Epithelial cell of prostate (primary cell): ENCODE data around the gene VAV3.
A peak's percentile ranks its signal among the peaks of the same experiment; 100 is the strongest.

ENCODE experiments used
- DNase-seq: peaks from one replicate; pipeline ENCODE4 v3.0.0-alpha.2; 2011; ENCODE audit warnings: low read depth, low spot score
- H3K27ac ChIP-seq: fragments of 450-650 bp; 2 replicates; pipeline ENCODE4 v1.5.1; 2017; ENCODE audit warnings: mild to moderate bottlenecking

VAV3 gene

DNA sequence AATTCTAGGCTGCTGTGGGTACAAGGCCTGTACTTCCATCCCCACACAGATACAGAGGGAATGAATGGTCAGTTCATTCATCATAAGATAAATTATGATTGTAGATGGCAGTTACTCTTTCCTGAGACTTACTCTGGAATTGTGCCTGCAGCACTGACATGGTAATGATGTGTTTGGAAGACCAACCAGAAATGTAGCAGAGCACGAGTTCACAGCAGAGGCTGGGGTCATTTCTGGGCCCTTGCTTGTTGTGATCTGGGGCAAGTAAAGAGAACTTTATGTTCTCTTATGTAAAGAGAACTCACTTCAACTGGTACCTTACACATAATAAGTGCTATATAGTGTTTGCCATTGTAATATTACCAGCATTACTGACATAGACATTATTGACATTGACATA is 412.2 kb downstream of the VAV3 start:
- no peak overlapping the region for H3K27ac ChIP-seq
- no peak for DNase-seq

GRCh38 chr1:107551456-107551855 is 413.5 kb downstream of the VAV3 start:
- DNase-seq = no peak
- H3K27ac ChIP-seq = no peak overlapping the region

GRCh38 chr1:107550358-107550757 is 414.6 kb downstream of the VAV3 start:
- no peak overlapping the region for H3K27ac ChIP-seq
- no peak for DNase-seq

DNA sequence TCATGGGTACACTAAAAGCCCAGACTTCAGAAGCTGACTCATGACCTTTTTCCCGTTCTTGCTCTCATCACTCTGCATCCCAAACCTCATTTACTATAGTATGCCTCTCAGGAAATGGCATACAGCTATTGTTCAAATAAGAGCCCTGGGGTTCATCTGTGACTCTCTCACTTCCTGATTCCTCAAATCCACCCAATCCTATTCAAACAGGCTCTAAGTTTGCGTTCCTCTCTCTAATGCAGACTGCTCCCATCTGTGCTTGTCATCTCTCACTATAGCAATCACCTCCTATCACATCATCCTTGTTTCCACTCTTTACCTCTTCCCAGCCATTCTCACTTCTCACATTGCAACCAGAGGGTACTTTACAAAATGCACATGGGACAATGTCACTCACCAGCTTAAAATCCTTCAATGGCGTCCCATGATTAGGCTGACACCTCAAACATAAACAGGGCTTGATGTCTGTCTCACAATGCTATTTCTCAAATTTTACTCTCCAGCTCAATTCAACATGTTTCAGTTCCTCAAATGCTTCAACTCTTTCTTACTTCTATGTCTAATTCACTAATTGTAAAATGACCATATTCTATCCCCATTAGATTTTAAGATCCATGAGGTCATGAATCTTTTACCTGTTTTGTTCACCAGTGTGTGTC is 415.7 kb downstream of the VAV3 start:
- no peak for DNase-seq
- H3K27ac ChIP-seq = no peak overlapping the region

DNA sequence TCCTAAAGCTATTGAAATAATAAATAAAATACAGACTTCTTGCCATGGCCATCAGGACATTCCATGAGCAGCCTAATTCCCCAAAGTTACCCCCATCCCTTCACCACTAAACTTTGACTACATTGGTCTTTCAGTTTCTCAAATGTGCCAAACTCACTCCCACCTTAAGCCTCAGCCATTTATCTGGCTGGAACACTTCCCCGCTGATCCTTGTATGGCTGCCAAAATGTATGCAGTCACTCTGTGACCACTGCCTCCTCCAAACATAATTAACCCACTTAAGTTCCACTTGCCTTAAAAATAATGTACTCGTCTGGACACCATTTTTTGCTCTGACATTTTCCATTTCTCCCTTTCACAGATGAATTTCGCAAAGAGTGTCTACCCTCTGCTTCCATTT is 416.7 kb downstream of the VAV3 start:
- peak overlapping the region; percentile 64 for H3K27ac ChIP-seq
- DNase-seq = no peak

DNA sequence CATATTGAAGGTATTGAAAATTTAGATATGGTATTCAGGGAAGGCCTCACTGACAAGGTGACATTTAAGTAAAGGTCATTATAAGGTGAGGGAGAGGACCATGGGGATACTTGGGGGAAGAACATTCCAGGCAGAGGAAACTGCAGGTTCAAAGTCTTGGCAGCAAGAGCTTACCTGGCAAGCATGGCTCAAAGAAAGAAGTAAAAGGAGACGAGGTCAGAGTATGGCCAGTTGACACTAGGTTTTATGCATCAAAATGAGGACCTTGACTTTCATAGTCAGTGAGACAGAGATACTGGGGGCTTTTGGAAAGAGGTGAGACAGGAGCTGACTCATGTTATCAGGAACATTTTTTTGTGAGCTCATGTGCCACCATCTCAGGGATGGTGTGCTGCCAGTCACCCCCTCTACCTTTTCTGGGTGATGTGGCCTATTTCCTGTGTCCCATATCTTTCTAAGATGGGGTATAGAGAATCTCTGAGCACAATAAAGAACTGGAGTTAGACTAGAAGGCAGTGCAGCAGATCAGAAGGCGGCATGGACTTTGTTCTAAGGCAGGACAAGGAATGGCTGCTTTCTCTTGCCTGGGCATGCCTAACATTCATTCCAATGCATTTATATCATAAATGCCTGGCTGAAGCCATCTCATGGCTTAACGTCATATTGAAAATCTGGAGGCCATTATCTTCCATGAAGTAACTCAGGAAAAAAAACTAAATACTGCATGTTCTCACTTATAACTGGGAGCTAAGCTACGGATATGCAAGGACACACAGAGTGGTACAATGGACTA is 417.4 kb downstream of the VAV3 start:
- DNase-seq = no peak
- H3K27ac ChIP-seq = peak overlapping the region; percentile 64

DNA sequence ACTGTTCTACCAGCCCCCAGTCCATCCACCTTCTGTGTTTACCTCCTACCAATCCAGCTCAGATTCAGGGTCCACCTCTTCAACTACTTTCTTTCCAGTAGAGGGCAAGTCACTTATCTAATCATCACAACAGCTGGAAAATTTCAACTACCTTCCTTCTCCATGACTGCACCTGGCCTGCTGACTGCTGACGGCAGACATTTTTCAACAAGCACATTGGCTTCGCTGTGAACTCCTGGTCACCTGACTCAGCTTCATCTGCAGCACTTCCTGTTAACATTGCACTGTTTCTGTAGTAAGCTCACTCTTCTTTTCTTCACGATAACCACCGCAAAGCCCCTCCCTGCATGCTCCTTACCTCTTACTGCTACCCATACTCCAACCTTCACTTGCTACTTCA is 418.4 kb downstream of the VAV3 start:
- H3K27ac ChIP-seq = no peak overlapping the region
- no peak for DNase-seq

- no peak for DNase-seq
- no peak overlapping the region for H3K27ac ChIP-seq
These were observed 419.1 kb downstream of the VAV3 start for GRCh38 chr1:107545879-107546278.

GRCh38 chr1:107545056-107545577 is 419.9 kb downstream of the VAV3 start:
- DNase-seq = no peak

GRCh38 chr1:107544285-107544684 is 420.7 kb downstream of the VAV3 start:
- peak overlapping the region; percentile 10 for H3K27ac ChIP-seq
- DNase-seq = no peak

More at GRCh38 chr1:107545056-107545577, 419.9 kb downstream of the VAV3 start:
- no peak overlapping the region for H3K27ac ChIP-seq

- H3K27ac ChIP-seq = no peak overlapping the region
- no peak for DNase-seq
These were observed 423.6 kb downstream of the VAV3 start for GRCh38 chr1:107541412-107541811.

GRCh38 chr1:107538502-107538901 is 426.5 kb downstream of the VAV3 start:
- H3K27ac ChIP-seq = no peak overlapping the region
- DNase-seq = no peak

DNA sequence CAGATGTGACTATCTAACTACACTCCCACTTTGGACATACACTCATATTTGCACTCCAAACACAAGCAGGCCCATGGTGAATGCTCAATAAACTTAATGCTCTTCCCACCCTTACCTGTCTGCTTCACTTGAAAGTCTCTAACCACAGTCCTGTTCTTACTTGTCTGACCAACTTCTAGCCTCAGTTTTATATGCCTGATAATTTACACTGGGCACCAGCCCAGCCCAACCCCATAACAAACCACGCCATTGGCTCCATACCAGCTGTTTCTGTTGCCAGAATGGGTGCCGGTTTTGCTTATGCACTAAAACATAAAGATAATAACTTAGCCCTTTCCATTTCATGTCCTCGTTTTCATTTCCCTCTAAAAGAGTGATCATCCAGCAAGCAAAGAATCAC is 428.7 kb downstream of the VAV3 start:
- H3K27ac ChIP-seq = peak overlapping the region; percentile 84
- DNase-seq = peak; percentile 87

- no peak for DNase-seq
These were observed 429.9 kb downstream of the VAV3 start for GRCh38 chr1:107535091-107535490.

GRCh38 chr1:107534632-107535031 is 430.3 kb downstream of the VAV3 start:
- no peak for DNase-seq
- H3K27ac ChIP-seq = peak overlapping the region; percentile 84

More at GRCh38 chr1:107535091-107535490, 429.9 kb downstream of the VAV3 start:
- peak overlapping the region; percentile 84 for H3K27ac ChIP-seq

DNA sequence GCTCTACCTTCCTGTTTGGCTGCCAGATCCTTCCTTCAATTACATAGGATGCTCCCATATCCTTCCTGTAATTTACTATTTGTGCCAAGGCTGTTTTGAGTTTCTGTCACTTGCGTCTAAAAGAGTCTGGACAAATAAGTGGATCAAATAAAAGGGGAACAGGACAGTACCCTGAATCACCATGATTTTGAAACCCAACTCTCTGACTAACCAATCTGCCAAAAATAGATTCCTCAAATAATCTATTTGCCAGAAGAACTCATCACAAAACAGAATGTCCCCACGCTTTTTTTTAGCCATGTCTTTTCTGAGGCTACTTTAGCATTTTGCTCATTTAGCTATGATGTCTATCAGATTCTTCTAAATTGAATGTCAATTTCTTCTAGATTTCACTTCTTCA is 431.5 kb downstream of the VAV3 start:
- H3K27ac ChIP-seq = peak overlapping the region; percentile 84
- no peak for DNase-seq

DNA sequence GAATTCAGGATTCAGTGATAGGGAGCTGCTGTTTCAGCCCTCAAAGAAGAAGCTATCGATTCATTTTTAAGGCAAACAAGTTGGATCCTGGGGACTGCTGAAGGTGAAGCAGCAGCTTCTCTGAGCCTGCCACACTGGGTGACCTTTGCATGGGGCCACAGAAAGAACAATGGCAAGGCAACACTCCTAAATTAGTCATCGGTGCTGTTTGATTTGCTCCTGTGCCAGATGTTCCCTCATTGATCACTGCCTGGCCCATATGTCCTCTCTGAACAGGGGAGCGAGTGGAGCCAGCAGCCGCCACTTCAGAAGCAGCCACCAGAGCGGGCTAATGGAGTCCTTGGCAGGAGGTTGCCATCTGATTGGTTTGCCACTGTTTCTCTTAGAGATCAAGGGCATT is 432.7 kb downstream of the VAV3 start:
- DNase-seq = no peak
- H3K27ac ChIP-seq = peak overlapping the region; percentile 92

- DNase-seq = peak; percentile 50
- peak overlapping the region; percentile 92 for H3K27ac ChIP-seq
These were observed 433.7 kb downstream of the VAV3 start for GRCh38 chr1:107531065-107531908.

- peak overlapping the region; percentile 92 for H3K27ac ChIP-seq
- peak; percentile 60 for DNase-seq
These were observed 434.4 kb downstream of the VAV3 start for GRCh38 chr1:107530543-107530942.

DNA sequence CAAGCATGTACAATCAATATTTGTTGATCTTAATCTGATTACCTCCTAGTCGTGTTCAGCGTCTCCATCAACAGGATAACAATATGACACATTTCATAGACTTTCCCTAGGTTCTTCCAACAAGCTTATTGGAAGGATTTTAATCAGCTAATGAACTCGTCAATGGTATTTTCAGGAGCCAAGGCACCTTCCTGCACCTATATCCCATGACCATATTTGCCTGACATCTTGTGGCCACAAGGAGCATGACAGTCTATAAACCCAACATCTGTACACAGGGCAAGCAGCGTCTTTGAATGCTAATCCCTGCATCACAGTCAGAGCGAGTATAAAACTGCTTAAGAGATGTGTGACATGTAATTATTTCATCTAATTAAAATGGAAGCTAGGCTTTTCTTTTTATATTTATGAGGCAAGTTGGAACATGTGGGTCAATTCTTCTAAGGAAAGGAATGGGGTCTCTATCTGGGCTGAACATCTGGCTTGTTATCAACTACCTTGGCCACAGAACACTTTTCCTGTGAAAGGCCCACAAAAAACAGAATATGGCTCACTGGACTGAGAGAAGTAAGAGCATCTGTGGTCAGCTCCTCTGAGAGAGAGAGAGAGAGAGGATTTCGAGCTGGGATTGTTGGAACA is 435.4 kb downstream of the VAV3 start:
- H3K27ac ChIP-seq = peak overlapping the region; percentile 92
- no peak for DNase-seq
